Panc1 (cell line): ENCODE data around the gene HCRT. TPM values are rescaled to one million over a fixed set of nuclear protein-coding genes. Genes with fewer than 3 reads are reported as not detected.

Experiments
- ATAC-seq: fragments of 200-7000 bp; cut with Tn5 transposase; 2 replicates; pipeline ENCODE4 v1.9.1; 2020; ENCODE audit warnings: mild to moderate bottlenecking, moderate library complexity
- BruUV-seq: library from RNA; stranded (reverse); fragments of 400-500 nt; replicated peaks from 2 replicates; lab custom pipeline; 2021; lab: Mats Ljungman, UMichigan
- CTCF ChIA-PET: fragments of 300-600 bp; sonication (Branson Sonifier 250); formaldehyde crosslinking; loops from one replicate; lab custom pipeline; 2022; ENCODE audit warnings: antibody characterized with exemption; lab: Charles Lee
- POLR2A ChIA-PET: fragments of 300-600 bp; sonication (Branson Sonifier 250); formaldehyde crosslinking; loops from one replicate; lab custom pipeline; 2022; ENCODE audit warnings: antibody characterized with exemption; lab: Charles Lee
- DNase-seq: peaks from one replicate; pipeline ENCODE4 v3.0.0-alpha.2; 2010; ENCODE audit warnings: low read depth, low spot score
- H3K27ac ChIP-seq: 2 replicates; pipeline ENCODE4 v1.5.1; 2011; ENCODE audit warnings: mild to moderate bottlenecking, low read length, inconsistent platforms
- H3K27me3 ChIP-seq: fragments of 200-500 bp; sonication (Bioruptor generic); 2 replicates; pipeline ENCODE4 v1.6.0; 2014; ENCODE audit warnings: low read length, inconsistent platforms; ENCODE audit not compliant: control insufficient read depth, insufficient read depth
- H3K36me3 ChIP-seq: fragments of 200-500 bp; sonication (Bioruptor generic); 2 replicates; pipeline ENCODE4 v1.5.1; 2014; ENCODE audit warnings: inconsistent platforms, mild to moderate bottlenecking, low read length, moderate library complexity; ENCODE audit not compliant: control insufficient read depth, insufficient read depth
- H3K4me1 ChIP-seq: 2 replicates; pipeline ENCODE4 v1.5.1; 2011; ENCODE audit warnings: inconsistent platforms, mild to moderate bottlenecking, low read length, moderate library complexity; ENCODE audit not compliant: control insufficient read depth, insufficient read depth
- H3K4me3 ChIP-seq, 2 experiments: 2 replicates each; pipeline ENCODE4 v1.5.1; 2011 to 2012; ENCODE audit warnings: low read depth in 2 of 2, low read length in 2 of 2, mild to moderate bottlenecking in 2 of 2, inconsistent platforms in 1 of 2, moderate library complexity in 1 of 2
- H3K9me3 ChIP-seq: fragments of 200-500 bp; sonication (Bioruptor generic); 2 replicates; pipeline ENCODE4 v1.5.1; 2014; ENCODE audit warnings: low read depth, mild to moderate bottlenecking, inconsistent platforms, low read length, moderate library complexity; ENCODE audit not compliant: control insufficient read depth, insufficient read depth
- POLR2AphosphoS5 ChIP-seq: IDR thresholded peaks from 2 replicates; pipeline ENCODE4 v1.6.1; 2012; ENCODE audit warnings: mild to moderate bottlenecking, low read depth, low read length, moderate library complexity
- REST ChIP-seq, 2 experiments: IDR thresholded peaks; 2 replicates each; pipeline ENCODE4 v1.6.1; 2011 to 2012; ENCODE audit warnings: low read depth in 2 of 2, control low read depth in 1 of 2, low read length in 1 of 2, mild to moderate bottlenecking in 1 of 2, moderate library complexity in 1 of 2; ENCODE audit not compliant: insufficient read depth in 1 of 2
- SIN3A ChIP-seq: IDR thresholded peaks from 2 replicates; pipeline ENCODE4 v1.6.1; 2012; ENCODE audit warnings: low read depth, mild to moderate bottlenecking, low read length, moderate library complexity, borderline replicate concordance; ENCODE audit not compliant: insufficient read depth
- TCF7L2 ChIP-seq: IDR thresholded peaks from 2 replicates; pipeline ENCODE4 v1.6.1; 2011; ENCODE audit warnings: mild to moderate bottlenecking, low read depth, low read length, inconsistent platforms
- in situ Hi-C: cut with HindIII; loops from 2 replicates; pipeline ENCODE4 v1.10.0; 2016; ENCODE audit warnings: low sequenced_read_pairs, low pct_unique_long_range_greater_than_20kb
- intact Hi-C: fragments of 100-400 bp; cut with micrococcal nuclease; formaldehyde crosslinking; loops from one replicate; pipeline ENCODE4 v1.10.0; 2022; ENCODE audit not compliant: unreplicated experiment
- total RNA-seq: library from RNA; stranded (reverse); gene quantifications from one replicate; pipeline ENCODE4 v1.2.1, GENCODE V29; 2021; ENCODE audit not compliant: unreplicated experiment
- TF ChIP-seq, protein P1 (sequence below): fragments of 450-650 bp; IDR thresholded peaks from 2 replicates; pipeline ENCODE4 v1.5.1; 2017; ENCODE audit warnings: mild to moderate bottlenecking

HCRT gene
- total RNA-seq, 1 experiment from 2014 or later, result not detected

GRCh38 chr17:42202696-42203095, 17.4 kb upstream of the HCRT start:
- intact Hi-C loops, result no loop called here
- BruUV-seq, result no TSS peak
- DNase-seq, result no peak
- POLR2A ChIA-PET, result interaction anchor here (0.6 kb wide), 1 partner anchor 110 kb away, joined by 3 read pairs; no protein-coding TSS in a partner anchor
- Histone ChIP-seq H3K9me3 (no peaks in the 10 kb centered on the region), H3K4me3 (no peak overlapping the region), H3K36me3 (peaks cover 7% of the 10 kb centered on the region; the same call in 1 of the 2 replicates), H3K27me3 (no peaks in the 10 kb centered on the region), H3K27ac (no peak overlapping the region), H3K4me1 (no peaks in the 10 kb centered on the region; the same call in 1 of the 2 replicates)
- no peak for ATAC-seq
- in situ Hi-C loops, result no loop called here
- TF ChIP-seq SIN3A (no peak), TCF7L2 (no peak)
- CTCF ChIA-PET, result no interaction called here

- H3K4me1 ChIP-seq, result no peaks in the 10 kb centered on the region; the same call in 1 of the 2 replicates
- POLR2A ChIA-PET, result no interaction called here
- no peaks in the 10 kb centered on the region for H3K9me3 ChIP-seq
- in situ Hi-C loops, result no loop called here
- H3K4me3 ChIP-seq, result no peak overlapping the region
- BruUV-seq, result no TSS peak
- no peaks in the 10 kb centered on the region for H3K27me3 ChIP-seq
- no peak for ATAC-seq
- CTCF ChIA-PET, result no interaction called here
- no peak overlapping the region for H3K27ac ChIP-seq
- DNase-seq, result no peak
- H3K36me3 ChIP-seq, result peaks cover 4% of the 10 kb centered on the region; the same call in 1 of the 2 replicates
- intact Hi-C loops, result no loop called here
- TF ChIP-seq REST (IDR thresholded peaks at IDR 0.05; ENCODE audit: insufficient read depth in 1 of 2, low read depth in 2 of 2, low read length in 1 of 2) (no peak), POLR2AphosphoS5 (no peak), SIN3A (no peak), TCF7L2 (no peak)
- TF ChIP-seq, protein P1, sequence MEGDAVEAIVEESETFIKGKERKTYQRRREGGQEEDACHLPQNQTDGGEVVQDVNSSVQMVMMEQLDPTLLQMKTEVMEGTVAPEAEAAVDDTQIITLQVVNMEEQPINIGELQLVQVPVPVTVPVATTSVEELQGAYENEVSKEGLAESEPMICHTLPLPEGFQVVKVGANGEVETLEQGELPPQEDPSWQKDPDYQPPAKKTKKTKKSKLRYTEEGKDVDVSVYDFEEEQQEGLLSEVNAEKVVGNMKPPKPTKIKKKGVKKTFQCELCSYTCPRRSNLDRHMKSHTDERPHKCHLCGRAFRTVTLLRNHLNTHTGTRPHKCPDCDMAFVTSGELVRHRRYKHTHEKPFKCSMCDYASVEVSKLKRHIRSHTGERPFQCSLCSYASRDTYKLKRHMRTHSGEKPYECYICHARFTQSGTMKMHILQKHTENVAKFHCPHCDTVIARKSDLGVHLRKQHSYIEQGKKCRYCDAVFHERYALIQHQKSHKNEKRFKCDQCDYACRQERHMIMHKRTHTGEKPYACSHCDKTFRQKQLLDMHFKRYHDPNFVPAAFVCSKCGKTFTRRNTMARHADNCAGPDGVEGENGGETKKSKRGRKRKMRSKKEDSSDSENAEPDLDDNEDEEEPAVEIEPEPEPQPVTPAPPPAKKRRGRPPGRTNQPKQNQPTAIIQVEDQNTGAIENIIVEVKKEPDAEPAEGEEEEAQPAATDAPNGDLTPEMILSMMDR, result no peak
Observed at GRCh38 chr17:42202159-42202558, 16.9 kb upstream of the HCRT start.

DNA sequence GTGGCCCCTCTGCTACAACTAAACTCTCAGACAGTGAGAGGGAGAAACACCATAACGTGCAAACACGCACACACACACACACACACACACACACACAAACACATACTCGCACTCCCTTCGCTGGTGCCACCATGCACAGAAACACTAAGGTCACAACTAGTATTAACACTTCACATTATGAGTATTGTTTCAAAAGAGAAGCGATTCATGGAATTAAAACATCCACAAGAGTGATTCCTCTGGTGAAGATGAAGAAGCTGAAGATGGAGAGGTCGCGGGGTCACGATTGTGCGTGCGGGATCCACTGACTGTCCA, 16.2 kb upstream of the HCRT start:
- Histone ChIP-seq H3K27ac (no peak overlapping the region), H3K36me3 (0 out of 2 replicates have a peak, but pooled peaks cover 4% of the 10 kb centered on the region), H3K27me3 (no peaks in the 10 kb centered on the region), H3K4me3 (no peak overlapping the region), H3K4me1 (no peaks in the 10 kb centered on the region; the same call in 1 of the 2 replicates), H3K9me3 (no peaks in the 10 kb centered on the region)
- TF ChIP-seq POLR2AphosphoS5 (no peak), SIN3A (no peak), REST (IDR thresholded peaks at IDR 0.05; ENCODE audit: insufficient read depth in 1 of 2, low read depth in 2 of 2, low read length in 1 of 2) (no peak), TCF7L2 (no peak)
- TF ChIP-seq, protein P1, result no peak
- CTCF ChIA-PET, result interaction anchor here (0.6 kb wide), 1 partner anchor 172 kb away, joined by 3 read pairs; no protein-coding TSS in a partner anchor
- intact Hi-C loops (no loop called here), in situ Hi-C loops (no loop called here)
- ATAC-seq, result no peak
- POLR2A ChIA-PET, result no interaction called here
- BruUV-seq, result no TSS peak
- DNase-seq, result no peak
